ENCODE data around the gene EBP.

The EBP gene

GRCh38 chrX:48521353-48522243 lies at the start of gene EBP:
TSS of gene EBP (plus strand) at chrX:48521808. CDS start at chrX:48523772, 1,964 bp downstream.
- H3K9me3 Mint-ChIP-seq: no peaks in the 10 kb centered on the region
- peak; percentile 94 for DNase-seq (ENCODE audit: low spot score)
- peaks cover 27% of the 10 kb centered on the region for H3K4me1 Mint-ChIP-seq (ENCODE audit: low read depth)
- H3K4me3 Mint-ChIP-seq: peak within 1 kb of the TSS; percentile 95
- H3K27me3 Mint-ChIP-seq (ENCODE audit: low read depth): no peaks in the 10 kb centered on the region
- peaks cover 26% of the 10 kb centered on the region for H3K36me3 Mint-ChIP-seq (ENCODE audit: low read depth)
- H3K27ac Mint-ChIP-seq: peak within 1 kb of the TSS; percentile 98

DNA sequence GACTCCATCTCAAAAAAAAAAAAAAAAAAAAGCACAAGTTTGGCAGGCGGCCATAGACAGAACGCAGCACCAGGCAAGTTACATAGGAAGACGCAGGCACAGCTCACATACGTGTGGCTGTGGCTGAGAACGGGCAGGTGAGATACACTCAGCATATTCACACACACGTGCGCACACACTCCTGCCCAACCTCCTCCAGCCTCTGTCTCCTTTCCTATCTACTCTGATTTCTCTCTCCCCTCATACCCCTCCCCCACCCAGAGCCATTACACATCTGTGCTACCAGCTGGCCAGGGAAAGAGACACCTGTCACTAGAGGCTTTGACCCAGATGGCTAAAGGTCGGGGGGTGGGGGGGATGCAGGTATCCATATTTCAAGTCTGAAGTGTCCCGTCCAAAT lies 49.4 kb upstream of the EBP start:
- DNase-seq (ENCODE audit: low spot score): no peak
- H3K4me3 Mint-ChIP-seq: no peak overlapping the region
- H3K36me3 Mint-ChIP-seq (ENCODE audit: low read depth): peaks cover 11% of the 10 kb centered on the region
- no peaks in the 10 kb centered on the region for H3K9me3 Mint-ChIP-seq
- peaks cover 25% of the 10 kb centered on the region for H3K4me1 Mint-ChIP-seq (ENCODE audit: low read depth)
- no peak overlapping the region for H3K27ac Mint-ChIP-seq
- H3K27me3 Mint-ChIP-seq (ENCODE audit: low read depth): no peaks in the 10 kb centered on the region

- Mint-ChIP-seq H3K27me3 (ENCODE audit: low read depth) (no peaks in the 10 kb centered on the region), H3K27ac (no peak overlapping the region), H3K36me3 (ENCODE audit: low read depth) (peaks cover 16% of the 10 kb centered on the region), H3K4me1 (ENCODE audit: low read depth) (peaks cover 23% of the 10 kb centered on the region), H3K4me3 (no peak overlapping the region), H3K9me3 (no peaks in the 10 kb centered on the region)
- no peak for DNase-seq (ENCODE audit: low spot score)
These were observed 48.5 kb upstream of the EBP start for GRCh38 chrX:48472851-48473703.

DNA sequence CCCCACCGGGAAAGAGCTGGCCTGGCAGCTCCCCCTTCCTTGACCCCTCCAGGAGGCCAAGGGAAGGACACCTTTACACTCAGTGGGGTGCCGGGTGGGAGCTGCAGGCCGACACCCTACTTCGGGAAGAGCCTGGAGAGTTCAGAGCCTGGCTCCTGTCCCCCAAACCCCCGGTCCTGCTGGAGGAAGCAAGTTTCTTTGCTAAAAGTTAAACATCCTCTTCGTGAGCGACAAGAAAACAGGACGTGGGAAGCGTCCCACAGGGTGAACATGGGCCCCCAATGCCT lies 48.0 kb upstream of the EBP start:
- Mint-ChIP-seq H3K4me3 (no peak overlapping the region), H3K36me3 (ENCODE audit: low read depth) (peaks cover 20% of the 10 kb centered on the region), H3K27me3 (ENCODE audit: low read depth) (no peaks in the 10 kb centered on the region), H3K4me1 (ENCODE audit: low read depth) (peaks cover 26% of the 10 kb centered on the region), H3K27ac (no peak overlapping the region), H3K9me3 (no peaks in the 10 kb centered on the region)
- no peak for DNase-seq (ENCODE audit: low spot score)

DNA sequence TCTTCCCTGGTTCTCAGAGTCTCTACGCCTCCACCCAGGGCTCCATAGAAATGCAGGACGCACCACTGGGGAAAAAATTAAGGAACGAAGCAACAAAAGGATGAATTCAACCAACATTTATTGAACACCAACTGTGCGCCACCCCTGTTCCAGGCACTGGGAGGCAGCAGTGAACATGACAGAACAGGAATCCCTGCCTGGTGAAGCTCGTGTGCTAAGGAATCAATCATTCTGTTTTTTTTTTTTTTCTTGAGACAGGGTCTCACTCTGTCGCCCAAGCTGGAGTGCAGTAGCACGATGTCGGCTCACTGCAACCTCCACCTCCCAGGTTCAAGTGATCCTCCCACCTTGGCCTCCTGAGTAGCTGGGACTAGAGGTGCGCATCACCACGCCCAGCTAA lies 47.5 kb upstream of the EBP start:
- Mint-ChIP-seq H3K27ac (peak overlapping the region; percentile 52), H3K36me3 (ENCODE audit: low read depth) (peaks cover 22% of the 10 kb centered on the region), H3K9me3 (no peaks in the 10 kb centered on the region), H3K4me3 (no peak overlapping the region), H3K27me3 (ENCODE audit: low read depth) (no peaks in the 10 kb centered on the region), H3K4me1 (ENCODE audit: low read depth) (peaks cover 27% of the 10 kb centered on the region)
- DNase-seq (ENCODE audit: low spot score): no peak

DNA sequence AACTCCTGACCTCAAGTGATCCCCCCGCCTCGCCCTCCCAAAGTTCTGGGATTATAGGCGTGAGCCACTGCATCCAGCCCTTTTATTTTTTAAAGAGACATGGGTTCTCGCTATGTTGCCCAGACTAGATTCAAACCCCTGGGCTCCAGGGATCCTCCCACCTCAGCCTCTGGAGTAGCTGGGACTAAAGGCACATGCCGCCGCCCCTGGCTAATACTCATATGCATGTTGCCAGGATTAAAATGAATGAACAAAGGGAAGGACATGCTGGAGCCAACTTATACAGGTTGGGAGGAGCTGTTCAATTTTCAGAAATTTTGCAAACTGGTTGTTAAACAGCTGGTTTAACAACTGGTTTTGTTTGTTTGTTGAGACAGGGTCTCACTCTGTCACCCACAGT lies 47.0 kb upstream of the EBP start:
- no peak overlapping the region for H3K27ac Mint-ChIP-seq
- no peaks in the 10 kb centered on the region for H3K9me3 Mint-ChIP-seq
- no peaks in the 10 kb centered on the region for H3K27me3 Mint-ChIP-seq (ENCODE audit: low read depth)
- peak overlapping the region; percentile 88 for H3K4me3 Mint-ChIP-seq
- peaks cover 25% of the 10 kb centered on the region for H3K4me1 Mint-ChIP-seq (ENCODE audit: low read depth)
- DNase-seq (ENCODE audit: low spot score): no peak
- H3K36me3 Mint-ChIP-seq (ENCODE audit: low read depth): peaks cover 24% of the 10 kb centered on the region

DNA sequence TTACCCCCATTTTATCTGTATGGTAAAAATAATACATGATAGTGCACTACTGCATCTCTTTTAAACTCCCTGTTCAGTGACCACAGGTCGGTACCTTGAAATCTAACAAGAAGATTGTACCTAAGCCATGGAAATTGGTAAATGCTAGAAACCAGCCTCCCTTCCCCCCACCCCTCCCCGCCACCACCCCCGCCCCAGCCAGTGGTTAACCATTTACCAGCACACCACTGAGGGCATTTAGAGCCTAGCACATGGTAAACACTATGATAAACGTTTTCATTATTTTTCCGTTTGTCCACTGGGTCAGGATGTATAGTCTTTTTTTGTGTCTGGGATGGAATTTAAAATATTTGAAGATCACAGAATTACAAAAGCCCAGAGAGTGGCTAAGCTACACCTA lies 46.3 kb upstream of the EBP start:
- peaks cover 23% of the 10 kb centered on the region for H3K4me1 Mint-ChIP-seq (ENCODE audit: low read depth)
- H3K4me3 Mint-ChIP-seq: peak overlapping the region; percentile 88
- peak overlapping the region; percentile 96 for H3K27ac Mint-ChIP-seq
- H3K27me3 Mint-ChIP-seq (ENCODE audit: low read depth): no peaks in the 10 kb centered on the region
- H3K36me3 Mint-ChIP-seq (ENCODE audit: low read depth): peaks cover 27% of the 10 kb centered on the region
- no peak for DNase-seq (ENCODE audit: low spot score)
- no peaks in the 10 kb centered on the region for H3K9me3 Mint-ChIP-seq

GRCh38 chrX:48475774-48476577 lies 45.6 kb upstream of the EBP start, which contains the start of gene FTSJ1:
TSS of gene FTSJ1 (plus strand) at chrX:48476199. CDS start at chrX:48478048, 1,849 bp downstream.
- Mint-ChIP-seq H3K27ac (peak within 1 kb of the TSS; percentile 96), H3K36me3 (ENCODE audit: low read depth) (peaks cover 34% of the 10 kb centered on the region), H3K4me1 (ENCODE audit: low read depth) (peaks cover 23% of the 10 kb centered on the region), H3K9me3 (no peaks in the 10 kb centered on the region), H3K27me3 (ENCODE audit: low read depth) (no peaks in the 10 kb centered on the region), H3K4me3 (peak within 1 kb of the TSS; percentile 88)
- DNase-seq (ENCODE audit: low spot score): peak; percentile 88

- Mint-ChIP-seq H3K4me3 (peak overlapping the region; percentile 88), H3K9me3 (no peaks in the 10 kb centered on the region), H3K27me3 (ENCODE audit: low read depth) (no peaks in the 10 kb centered on the region), H3K4me1 (ENCODE audit: low read depth) (peaks cover 23% of the 10 kb centered on the region), H3K36me3 (ENCODE audit: low read depth) (peaks cover 38% of the 10 kb centered on the region), H3K27ac (peak overlapping the region; percentile 96)
- DNase-seq (ENCODE audit: low spot score): no peak
These were observed 44.7 kb upstream of the EBP start for GRCh38 chrX:48476919-48477318.

DNA sequence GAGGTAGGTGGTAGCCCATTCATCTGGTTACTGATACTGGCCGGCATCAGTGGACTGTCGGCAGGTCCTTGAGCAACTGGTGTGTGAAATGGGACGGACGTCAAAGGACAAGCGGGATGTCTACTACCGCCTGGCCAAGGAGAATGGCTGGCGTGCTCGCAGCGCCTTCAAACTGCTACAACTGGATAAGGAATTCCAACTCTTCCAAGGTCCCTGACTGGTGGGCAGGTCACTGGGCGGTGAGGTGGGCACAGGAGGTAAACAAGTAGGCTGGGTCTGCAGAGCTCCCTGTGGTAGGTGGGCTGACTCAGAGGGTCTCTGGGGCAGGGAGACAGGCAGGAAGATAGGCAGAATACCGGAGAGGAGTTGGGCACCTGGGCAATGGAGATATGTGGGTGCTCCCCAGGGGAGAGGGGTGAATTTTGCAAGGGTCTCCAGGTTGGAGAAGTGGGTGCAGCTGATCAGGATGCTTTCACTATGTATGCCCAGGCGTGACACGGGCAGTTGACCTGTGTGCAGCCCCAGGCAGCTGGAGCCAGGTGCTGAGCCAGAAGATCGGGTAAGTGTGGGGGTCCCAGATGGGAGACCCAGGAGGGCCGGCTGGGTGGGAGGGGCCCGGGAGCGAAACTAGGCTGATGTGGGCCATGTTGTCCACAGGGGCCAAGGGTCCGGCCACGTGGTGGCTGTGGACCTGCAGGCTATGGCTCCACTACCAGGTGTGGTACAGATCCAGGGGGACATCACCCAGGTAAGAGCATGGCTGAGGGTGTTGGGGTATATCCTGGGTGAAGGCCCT lies 43.5 kb upstream of the EBP start:
- Mint-ChIP-seq H3K4me1 (ENCODE audit: low read depth) (peaks cover 23% of the 10 kb centered on the region), H3K36me3 (ENCODE audit: low read depth) (peaks cover 46% of the 10 kb centered on the region), H3K4me3 (peak overlapping the region; percentile 88), H3K27ac (no peak overlapping the region), H3K27me3 (ENCODE audit: low read depth) (no peaks in the 10 kb centered on the region), H3K9me3 (no peaks in the 10 kb centered on the region)
- no peak for DNase-seq (ENCODE audit: low spot score)

DNA sequence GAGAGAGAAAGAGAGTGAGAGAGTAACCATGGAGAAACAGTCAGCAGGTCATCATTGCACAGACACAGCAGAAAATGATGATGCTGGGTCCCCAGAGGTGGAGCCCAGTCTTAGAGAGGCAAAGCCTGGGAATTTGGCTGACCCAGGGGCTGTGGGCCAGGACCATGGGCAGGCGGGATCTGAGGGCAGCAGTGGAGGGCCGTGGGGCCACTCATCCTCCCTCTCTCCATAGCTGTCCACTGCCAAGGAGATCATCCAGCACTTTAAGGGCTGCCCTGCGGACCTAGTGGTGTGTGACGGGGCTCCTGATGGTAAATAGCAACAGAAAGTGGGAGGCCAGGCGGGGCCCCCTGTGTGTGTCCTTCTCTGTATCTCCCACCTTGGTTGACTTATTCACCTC lies 42.8 kb upstream of the EBP start:
- no peaks in the 10 kb centered on the region for H3K9me3 Mint-ChIP-seq
- H3K36me3 Mint-ChIP-seq (ENCODE audit: low read depth): peaks cover 49% of the 10 kb centered on the region
- peak overlapping the region; percentile 65 for H3K27ac Mint-ChIP-seq
- no peak overlapping the region for H3K4me3 Mint-ChIP-seq
- DNase-seq (ENCODE audit: low spot score): no peak
- peaks cover 23% of the 10 kb centered on the region for H3K4me1 Mint-ChIP-seq (ENCODE audit: low read depth)
- no peaks in the 10 kb centered on the region for H3K27me3 Mint-ChIP-seq (ENCODE audit: low read depth)

DNA sequence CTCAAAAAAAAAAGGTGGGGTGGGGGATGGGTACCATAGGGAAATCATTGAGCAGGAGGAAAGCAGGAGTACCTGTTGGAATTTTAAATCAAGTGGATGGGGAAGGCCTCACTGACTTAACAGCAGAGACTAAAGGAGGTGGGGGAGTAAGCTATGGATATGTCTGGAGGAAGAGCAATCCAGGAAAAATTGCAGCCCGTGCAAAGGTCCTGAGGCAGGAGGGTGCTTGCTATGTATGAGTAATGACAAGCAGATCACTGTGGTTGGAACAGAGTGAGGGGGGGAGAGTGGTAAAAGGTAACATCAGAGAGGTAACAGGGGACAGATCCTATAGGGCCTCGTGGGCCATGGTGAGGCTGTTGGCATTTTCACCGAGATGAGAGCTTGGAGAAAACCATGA lies 41.5 kb upstream of the EBP start:
- Mint-ChIP-seq H3K27me3 (ENCODE audit: low read depth) (no peaks in the 10 kb centered on the region), H3K27ac (peak overlapping the region; percentile 68), H3K9me3 (no peaks in the 10 kb centered on the region), H3K36me3 (ENCODE audit: low read depth) (peaks cover 49% of the 10 kb centered on the region), H3K4me1 (ENCODE audit: low read depth) (peaks cover 17% of the 10 kb centered on the region), H3K4me3 (no peak overlapping the region)
- no peak for DNase-seq (ENCODE audit: low spot score)

DNA sequence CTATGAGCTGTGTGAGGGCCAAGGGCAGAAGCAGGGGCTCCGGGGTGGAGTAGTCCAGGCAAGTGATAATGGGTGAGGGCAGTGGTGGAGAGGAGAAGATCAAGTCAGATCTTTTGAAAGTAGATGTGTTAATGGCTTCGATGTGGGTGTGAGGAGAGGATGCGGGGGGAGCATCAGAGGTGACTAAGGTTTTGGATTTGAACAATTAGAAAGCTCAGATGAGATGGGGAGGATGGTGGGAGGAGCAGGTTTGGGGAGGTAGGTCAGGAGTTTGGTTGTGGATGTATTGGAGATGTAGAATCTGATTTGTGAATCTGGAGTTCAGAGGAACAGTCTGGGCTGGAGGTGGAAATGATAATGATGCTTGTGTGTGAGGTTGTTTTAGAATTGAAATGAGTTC lies 41.0 kb upstream of the EBP start:
- DNase-seq (ENCODE audit: low spot score): no peak
- H3K27ac Mint-ChIP-seq: peak overlapping the region; percentile 68
- no peak overlapping the region for H3K4me3 Mint-ChIP-seq
- H3K4me1 Mint-ChIP-seq (ENCODE audit: low read depth): peaks cover 16% of the 10 kb centered on the region
- no peaks in the 10 kb centered on the region for H3K9me3 Mint-ChIP-seq
- H3K36me3 Mint-ChIP-seq (ENCODE audit: low read depth): peaks cover 49% of the 10 kb centered on the region
- H3K27me3 Mint-ChIP-seq (ENCODE audit: low read depth): no peaks in the 10 kb centered on the region
